SKM-1 treated with dmso at 0.1 percent for 144 hours (cell line): ENCODE results near the gene TTC36.
"Not testable (repeated sequence)": the region's sequence is repeated elsewhere in the genome, so short reads cannot be mapped to it uniquely, and the experiment has no call there.

Experiments
- DNase-seq: peaks from one replicate; lab custom pipeline; 2025; ENCODE audit not compliant: unreplicated experiment; lab: John Stamatoyannopoulos, UW

TTC36 gene

GRCh38 chr11:118531597-118532084 lies 4.4 kb downstream of the TTC36 start:
- no peak for DNase-seq

GRCh38 chr11:118532091-118532490 lies 4.8 kb downstream of the TTC36 start:
- no peak for DNase-seq

DNA sequence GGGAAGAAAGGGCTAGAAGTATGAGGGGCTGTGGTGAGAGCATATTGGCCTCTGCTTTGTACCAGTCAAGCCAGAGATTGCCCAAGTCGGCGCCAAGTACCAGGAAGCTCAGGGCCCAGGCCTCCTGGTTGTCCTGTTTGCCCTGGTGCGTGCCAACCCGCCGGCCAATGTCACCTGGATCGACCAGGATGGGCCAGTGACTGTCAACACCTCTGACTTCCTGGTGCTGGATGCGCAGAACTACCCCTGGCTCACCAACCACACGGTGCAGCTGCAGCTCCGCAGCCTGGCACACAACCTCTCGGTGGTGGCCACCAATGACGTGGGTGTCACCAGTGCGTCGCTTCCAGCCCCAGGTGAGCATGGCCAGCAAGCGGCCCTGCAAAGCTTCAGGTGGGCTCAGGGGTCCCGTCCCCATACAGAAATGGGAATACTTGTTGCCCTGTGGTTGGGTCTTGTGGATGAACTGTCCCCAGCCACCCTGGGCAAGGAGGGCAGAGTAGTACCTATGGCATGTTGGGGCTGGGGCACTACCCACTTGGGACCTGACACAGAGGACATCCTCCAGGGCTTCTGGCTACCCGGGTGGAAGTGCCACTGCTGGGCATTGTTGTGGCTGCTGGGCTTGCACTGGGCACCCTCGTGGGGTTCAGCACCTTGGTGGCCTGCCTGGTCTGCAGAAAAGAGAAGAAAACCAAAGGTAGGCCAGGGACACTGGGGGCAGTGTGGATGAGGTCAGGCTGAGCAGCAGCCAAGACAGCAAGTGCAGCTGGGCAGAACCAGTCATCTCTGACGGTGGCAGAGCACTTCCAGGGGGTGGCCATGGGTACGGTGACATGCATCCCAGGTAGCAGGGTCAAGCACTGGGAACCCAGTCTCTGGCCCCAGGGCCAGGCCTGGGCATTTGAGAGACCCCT lies 5.8 kb downstream of the TTC36 start:
- no peak for DNase-seq

DNA sequence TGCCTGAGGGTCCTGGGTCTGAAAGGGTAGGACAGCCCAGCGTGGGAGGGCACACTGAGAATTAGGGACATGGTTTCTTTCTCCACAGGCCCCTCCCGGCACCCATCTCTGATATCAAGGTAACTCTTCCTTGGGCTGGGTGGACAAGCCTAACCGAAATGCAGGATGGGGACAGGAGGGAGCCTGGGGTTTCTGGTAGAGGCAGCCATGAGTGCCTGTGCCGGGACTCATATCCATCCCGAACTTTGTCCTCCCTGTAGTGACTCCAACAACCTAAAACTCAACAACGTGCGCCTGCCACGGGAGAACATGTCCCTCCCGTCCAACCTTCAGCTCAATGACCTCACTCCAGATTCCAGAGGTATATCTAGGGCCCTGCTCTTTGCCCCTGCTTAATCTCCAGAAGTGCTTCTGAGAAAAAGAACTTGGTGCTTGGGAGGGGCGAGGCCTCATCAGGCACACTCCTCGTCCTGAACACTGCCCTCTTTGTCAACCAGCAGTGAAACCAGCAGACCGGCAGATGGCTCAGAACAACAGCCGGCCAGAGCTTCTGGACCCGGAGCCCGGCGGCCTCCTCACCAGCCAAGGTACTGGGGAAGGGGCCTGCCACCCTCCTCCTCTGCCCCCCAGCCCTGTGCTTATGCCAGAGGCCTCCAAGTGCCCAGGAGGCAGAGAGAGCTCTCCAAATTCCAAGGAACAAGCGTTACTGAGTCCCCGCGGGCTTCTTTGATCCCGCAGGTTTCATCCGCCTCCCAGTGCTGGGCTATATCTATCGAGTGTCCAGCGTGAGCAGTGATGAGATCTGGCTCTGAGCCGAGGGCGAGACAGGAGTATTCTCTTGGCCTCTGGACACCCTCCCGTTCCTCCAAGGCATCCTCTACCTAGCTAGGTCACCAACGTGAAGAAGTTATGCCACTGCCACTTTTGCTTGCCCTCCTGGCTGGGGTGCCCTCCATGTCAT lies 6.8 kb downstream of the TTC36 start:
- no peak for DNase-seq

DNA sequence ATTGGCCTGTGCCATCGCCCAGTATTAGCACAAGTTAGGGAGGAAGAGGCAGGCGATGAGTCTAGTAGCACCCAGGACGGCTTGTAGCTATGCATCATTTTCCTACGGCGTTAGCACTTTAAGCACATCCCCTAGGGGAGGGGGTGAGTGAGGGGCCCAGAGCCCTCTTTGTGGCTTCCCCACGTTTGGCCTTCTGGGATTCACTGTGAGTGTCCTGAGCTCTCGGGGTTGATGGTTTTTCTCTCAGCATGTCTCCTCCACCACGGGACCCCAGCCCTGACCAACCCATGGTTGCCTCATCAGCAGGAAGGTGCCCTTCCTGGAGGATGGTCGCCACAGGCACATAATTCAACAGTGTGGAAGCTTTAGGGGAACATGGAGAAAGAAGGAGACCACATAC lies 8.0 kb downstream of the TTC36 start:
- no peak for DNase-seq

GRCh38 chr11:118536726-118537125 lies 9.5 kb downstream of the TTC36 start:
- no peak for DNase-seq

DNA sequence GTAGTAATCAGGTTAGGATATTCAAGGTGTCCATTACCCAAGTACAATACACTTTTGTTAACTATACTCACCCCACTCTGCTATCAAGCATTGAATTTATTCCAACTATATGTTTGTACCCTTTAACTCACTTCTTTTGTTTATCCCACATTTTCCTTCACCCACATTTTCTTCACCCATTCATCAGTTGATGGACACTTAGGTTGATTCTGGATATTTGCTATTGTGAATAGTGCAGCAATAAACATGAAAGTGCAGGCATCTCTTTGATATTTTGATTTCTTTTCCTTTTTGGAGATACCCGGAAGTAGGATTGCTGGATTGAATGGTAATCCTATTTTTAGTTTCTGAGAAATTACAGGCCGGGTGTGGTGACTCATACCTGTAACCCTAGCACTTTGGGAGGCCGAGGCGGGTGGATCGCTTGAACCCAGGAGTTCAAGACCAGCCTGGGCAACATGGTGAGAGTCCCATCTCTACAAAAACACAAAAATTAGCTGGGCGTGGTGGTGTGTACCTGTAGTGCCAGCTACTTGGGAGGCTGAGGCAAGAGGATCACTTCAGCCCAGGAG lies 10.2 kb downstream of the TTC36 start:
- DNase-seq: no peak

DNA sequence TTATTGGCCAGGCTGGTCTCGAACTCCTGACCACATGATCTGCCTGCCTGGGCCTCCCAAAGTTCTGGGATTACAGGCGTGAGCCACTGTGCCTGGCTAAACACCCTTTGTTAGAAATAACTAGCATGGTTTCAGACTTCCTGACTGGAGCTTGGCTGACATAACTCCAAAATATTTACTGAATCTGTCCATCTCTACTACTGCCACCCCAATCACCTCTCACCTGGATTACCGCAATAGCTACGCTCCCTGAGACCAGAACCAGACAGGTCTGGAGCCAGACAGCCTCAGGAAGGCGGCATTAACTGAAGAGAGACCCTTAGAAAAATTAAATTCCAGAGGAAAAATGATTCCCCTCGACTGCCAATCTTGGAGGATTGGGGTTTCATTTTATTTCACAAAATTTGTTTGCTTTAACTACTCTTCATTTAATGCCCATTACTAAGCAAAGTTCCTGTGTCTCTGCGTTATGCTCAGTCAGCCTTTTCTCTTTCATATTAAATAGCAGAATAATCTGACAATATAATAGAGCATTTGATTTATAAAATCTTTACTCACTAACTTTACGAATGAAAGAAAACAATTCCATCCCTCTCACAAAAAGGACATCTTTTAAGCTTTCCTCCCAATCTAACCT lies 16.9 kb downstream of the TTC36 start:
- DNase-seq: no peak

GRCh38 chr11:118544647-118545010 lies 17.4 kb downstream of the TTC36 start:
- DNase-seq: no peak

DNA sequence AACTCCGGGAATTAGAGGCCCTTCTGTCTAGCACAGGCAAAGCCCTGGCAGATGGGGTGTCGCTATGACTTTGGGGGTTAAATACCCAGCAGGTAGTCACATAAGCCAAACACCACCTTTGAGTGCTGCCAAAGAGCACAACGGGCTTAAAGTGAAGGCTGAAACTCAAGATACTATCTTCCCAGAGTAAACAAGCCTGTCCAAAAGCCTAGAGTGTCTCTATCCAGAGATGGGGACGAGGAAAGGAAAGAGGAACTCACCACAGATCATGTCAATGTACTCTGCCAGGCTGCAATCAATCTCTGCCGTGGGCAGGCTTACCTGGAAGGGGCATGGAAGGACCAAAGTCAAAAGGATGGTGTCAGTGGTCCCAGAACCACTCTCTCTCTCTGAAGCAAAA lies 18.3 kb downstream of the TTC36 start:
- DNase-seq: no peak

DNA sequence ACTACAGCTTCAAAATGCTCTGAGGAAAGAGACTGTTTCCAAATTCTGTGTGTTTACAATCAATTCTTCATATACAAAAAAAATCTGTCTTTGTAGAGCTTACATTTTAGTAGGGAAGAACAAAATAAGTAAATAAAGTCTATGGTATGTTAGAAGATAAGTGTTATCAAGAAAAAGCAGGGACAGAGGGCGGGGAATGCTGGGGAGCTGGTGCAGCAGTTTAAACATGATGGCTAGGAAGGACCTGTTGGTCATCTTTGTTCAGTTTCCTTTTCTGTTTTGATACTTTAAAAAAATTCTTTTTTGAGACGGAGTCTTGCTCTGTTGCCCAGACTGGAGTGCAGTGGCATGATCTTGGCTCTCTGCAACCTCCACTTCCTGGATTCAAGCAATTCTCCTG lies 19.9 kb downstream of the TTC36 start:
- no peak for DNase-seq

GRCh38 chr11:118552341-118552740 lies 25.1 kb downstream of the TTC36 start:
- DNase-seq: no peak

DNA sequence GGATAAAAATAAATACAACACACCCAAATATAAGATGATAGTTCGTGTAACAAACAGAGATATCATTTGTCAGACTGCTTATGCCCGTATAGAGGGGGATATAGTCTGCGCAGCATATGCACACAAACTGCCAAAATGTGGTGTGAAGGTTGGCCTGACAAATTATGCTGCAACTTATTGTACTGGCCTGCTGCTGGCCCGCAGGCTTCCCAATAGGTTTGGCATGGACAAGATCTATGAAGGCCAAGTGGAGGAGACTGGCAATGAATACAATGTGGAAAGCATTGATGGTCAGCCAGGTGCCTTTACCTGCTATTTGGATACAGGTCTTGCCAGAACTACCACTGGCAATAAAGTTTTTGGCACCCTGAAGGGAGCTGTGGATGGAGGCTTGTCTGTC lies 33.5 kb downstream of the TTC36 start:
- DNase-seq: no peak

GRCh38 chr11:118565051-118565450 lies 37.8 kb downstream of the TTC36 start:
- no peak for DNase-seq

DNA sequence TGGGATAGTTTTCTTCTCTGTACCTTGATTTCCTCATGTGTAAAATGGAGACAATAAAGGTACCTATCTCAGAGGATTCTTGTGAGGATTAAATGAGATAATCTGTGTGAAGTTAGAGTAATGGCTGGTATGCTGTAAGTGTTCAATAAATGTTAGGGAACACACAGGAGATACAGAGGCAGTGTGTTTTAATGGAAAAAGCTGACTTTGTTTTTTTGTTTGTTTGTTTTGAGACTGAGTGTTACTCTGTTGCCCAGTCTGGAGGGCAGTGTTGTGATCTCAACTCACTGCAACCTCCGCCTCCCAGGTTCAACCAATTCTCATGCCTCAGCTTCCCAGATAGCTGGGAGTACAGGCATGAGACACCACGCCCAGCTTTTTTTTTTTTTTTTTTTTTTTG lies 42.4 kb downstream of the TTC36 start:
- DNase-seq: no peak

DNA sequence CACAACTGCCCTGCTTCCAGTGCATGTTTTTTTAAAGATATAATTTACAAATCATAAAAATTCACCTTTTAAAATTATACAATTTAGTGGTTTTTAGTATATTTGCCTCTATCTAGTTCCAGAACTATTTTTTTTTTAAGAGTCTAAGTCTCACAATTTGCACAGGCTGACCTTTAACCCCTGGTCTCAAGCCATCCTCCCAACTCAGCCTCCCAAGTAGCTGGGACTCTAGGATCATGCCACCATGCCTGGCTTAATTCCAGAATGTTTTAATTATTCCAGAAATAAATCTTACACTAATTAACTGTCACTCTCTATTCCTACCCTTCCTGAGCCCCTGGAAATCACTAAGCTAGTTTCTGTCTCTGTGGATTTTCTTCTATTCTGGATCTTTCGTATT lies 43.5 kb downstream of the TTC36 start:
- no peak for DNase-seq

GRCh38 chr11:118571701-118572060 lies 44.4 kb downstream of the TTC36 start:
- not testable (repeated sequence) for DNase-seq

DNA sequence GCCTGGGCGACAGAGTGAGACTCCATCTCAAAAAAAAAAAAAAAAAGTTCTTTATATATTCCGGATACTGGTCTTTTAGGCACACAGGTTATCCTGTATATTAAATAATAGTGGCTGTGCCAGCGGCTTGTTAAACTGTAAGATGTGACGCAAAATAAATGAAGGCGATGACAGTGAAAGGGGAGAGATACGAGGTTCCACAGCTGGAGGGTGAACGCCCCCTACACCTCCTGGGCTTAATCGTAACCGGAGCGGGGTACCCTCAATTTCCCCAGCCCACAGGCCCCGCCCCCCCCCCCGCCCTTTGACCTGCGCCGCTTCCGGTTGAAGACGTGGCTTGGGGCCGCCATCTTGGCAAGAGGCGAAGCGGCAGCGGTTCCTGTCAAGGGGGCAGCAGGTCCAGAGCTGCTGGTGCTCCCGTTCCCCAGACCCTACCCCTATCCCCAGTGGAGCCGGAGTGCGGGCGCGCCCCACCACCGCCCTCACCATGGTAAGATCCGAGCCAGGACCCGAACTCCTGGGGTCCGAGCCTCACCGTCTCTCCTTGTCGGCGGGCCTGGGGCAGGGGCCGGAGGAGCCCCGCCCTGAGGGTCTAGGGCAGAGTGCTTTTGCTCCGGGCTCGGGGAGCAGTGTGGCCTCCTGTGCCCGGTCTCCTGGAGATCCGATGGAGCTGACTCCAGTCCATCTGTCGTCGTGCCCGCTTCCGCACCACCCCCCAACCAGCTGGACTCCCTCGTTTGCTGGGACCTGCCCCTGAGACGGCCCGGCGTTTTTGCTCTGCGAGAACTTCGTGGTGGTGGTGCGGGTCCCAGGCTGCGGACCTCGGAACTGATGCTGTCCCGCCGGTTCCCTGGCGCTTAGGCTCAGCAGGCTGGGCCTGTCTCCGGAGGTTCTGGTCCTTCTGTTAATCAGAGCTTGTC lies 45.0 kb downstream of the TTC36 start, which contains the start of gene ARCN1:
Gene ARCN1, plus strand, starts transcription at position 349 of the 920 bp plus-strand sequence. Its CDS starts 139 bp downstream, at position 488.
- DNase-seq: peak; percentile 73

- peak; percentile 46 for DNase-seq
Measured at GRCh38 chr11:118572981-118573550, 45.8 kb downstream of the TTC36 start.
